Naive thymus-derived CD4-positive, alpha-beta T cell (primary cell): ENCODE data around the gene OGDH. TPM values are rescaled to one million over a fixed set of nuclear protein-coding genes. Genes with fewer than 3 reads are reported as not detected.

Experiments used
- ATAC-seq: fragments of 150-1000 bp; cut with Tn5 transposase; 2 replicates; pipeline ENCODE4 v1.10.0; 2021; ENCODE audit warnings: mild to moderate bottlenecking, moderate library complexity
- CTCF ChIA-PET: fragments of 350-600 bp; sonication (Branson Sonifier 250); formaldehyde crosslinking; loops from one replicate; lab custom pipeline; 2021; ENCODE audit warnings: antibody characterized with exemption; lab: Charles Lee
- POLR2A ChIA-PET: fragments of 350-600 bp; sonication (Branson Sonifier 250); formaldehyde crosslinking; loops from one replicate; lab custom pipeline; 2021; ENCODE audit warnings: antibody characterized with exemption, inconsistent platforms; lab: Charles Lee
- DNase-seq, 9 donors: peaks; one replicate each; pipeline versions ENCODE4 v3.0.0 to v3.0.0-alpha.2; 2020 to 2022; ENCODE audit warnings: mixed read lengths in 1 of 9
- H3K27ac ChIP-seq: one replicate; pipeline ENCODE4 v1.7.0; 2013; ENCODE audit warnings: mild to moderate bottlenecking, low read depth, low read length, moderate library complexity
- H3K27me3 ChIP-seq, 2 donors: one replicate each; pipeline ENCODE4 v1.7.0; 2013; ENCODE audit warnings: low read length in 2 of 2, mild to moderate bottlenecking in 2 of 2, moderate library complexity in 2 of 2; ENCODE audit not compliant: control insufficient read depth in 2 of 2, insufficient read depth in 2 of 2
- H3K36me3 ChIP-seq, 3 experiments: 1 replicate in 2 of 3; 2 replicates in 1 of 3; pipeline ENCODE4 v1.7.0; 2013; ENCODE audit warnings: low read length in 3 of 3, mild to moderate bottlenecking in 3 of 3, moderate library complexity in 1 of 3; ENCODE audit not compliant: insufficient read depth in 3 of 3, control insufficient read depth in 2 of 3
- H3K4me1 ChIP-seq, 2 donors: one replicate each; pipeline ENCODE4 v1.7.0; 2013; ENCODE audit warnings: low read length in 2 of 2, mild to moderate bottlenecking in 2 of 2, moderate library complexity in 1 of 2; ENCODE audit not compliant: control insufficient read depth in 2 of 2, insufficient read depth in 2 of 2
- H3K4me3 ChIP-seq: 2 replicates; pipeline ENCODE4 v1.7.0; 2013; ENCODE audit warnings: mild to moderate bottlenecking, low read length
- H3K9me3 ChIP-seq, 3 experiments: 1 replicate in 2 of 3; 2 replicates in 1 of 3; pipeline ENCODE4 v1.7.0; 2013; ENCODE audit warnings: low read length in 3 of 3; ENCODE audit not compliant: control insufficient read depth in 2 of 3
- H3K27ac Mint-ChIP-seq, 9 donors: one replicate each; pipeline ENCODE4 v1.8.0; 2020 to 2022; ENCODE audit warnings: mixed read lengths in 9 of 9, mild to moderate bottlenecking in 8 of 9, moderate library complexity in 5 of 9, inconsistent platforms in 2 of 9
- H3K27me3 Mint-ChIP-seq, 5 donors: one replicate each; pipeline ENCODE4 v1.8.0; 2021 to 2022; ENCODE audit warnings: mixed read lengths in 5 of 5, mild to moderate bottlenecking in 1 of 5
- H3K36me3 Mint-ChIP-seq, 5 donors: one replicate each; pipeline ENCODE4 v1.8.0; 2020 to 2022; ENCODE audit warnings: mixed read lengths in 5 of 5, mild to moderate bottlenecking in 3 of 5, inconsistent platforms in 1 of 5
- H3K4me1 Mint-ChIP-seq, 7 donors: one replicate each; pipeline ENCODE4 v1.8.0; 2020 to 2022; ENCODE audit warnings: mixed read lengths in 7 of 7, mild to moderate bottlenecking in 3 of 7, inconsistent platforms in 1 of 7
- H3K4me3 Mint-ChIP-seq, 10 donors: one replicate each; pipeline ENCODE4 v1.8.0; 2020 to 2022; ENCODE audit warnings: mild to moderate bottlenecking in 10 of 10, mixed read lengths in 10 of 10, moderate library complexity in 6 of 10, inconsistent platforms in 2 of 10
- H3K9me3 Mint-ChIP-seq, 11 donors: one replicate each; pipeline ENCODE4 v1.8.0; 2020 to 2022; ENCODE audit warnings: mixed read lengths in 11 of 11, mild to moderate bottlenecking in 4 of 11, inconsistent platforms in 1 of 11, moderate library complexity in 1 of 11
- intact Hi-C, 2 donors: fragments of 100-400 bp; cut with micrococcal nuclease; formaldehyde crosslinking; loops; one replicate each; pipeline ENCODE4 v1.15.1; 2023
- polyA plus RNA-seq, 2 donors: library from polyadenylated mRNA; unstranded; fragments of 300-500 nt; fragmentation: Illumina TruSeq; gene quantifications; one replicate each; pipeline ENCODE4 v1.2.3, GENCODE V29; 2021
- total RNA-seq, 6 experiments: library from RNA in 5 of 6; stranded (reverse) in 5 of 6; gene quantifications; 1 replicate in 5 of 6; 2 replicates in 1 of 6; pipeline ENCODE4 v1.2.3 and lab custom pipeline; 2021 to 2026

The OGDH gene
- total and polyA plus RNA-seq, 7 experiments from 2014 or later = 20.3 to 122 (median 64.2) TPM

DNA sequence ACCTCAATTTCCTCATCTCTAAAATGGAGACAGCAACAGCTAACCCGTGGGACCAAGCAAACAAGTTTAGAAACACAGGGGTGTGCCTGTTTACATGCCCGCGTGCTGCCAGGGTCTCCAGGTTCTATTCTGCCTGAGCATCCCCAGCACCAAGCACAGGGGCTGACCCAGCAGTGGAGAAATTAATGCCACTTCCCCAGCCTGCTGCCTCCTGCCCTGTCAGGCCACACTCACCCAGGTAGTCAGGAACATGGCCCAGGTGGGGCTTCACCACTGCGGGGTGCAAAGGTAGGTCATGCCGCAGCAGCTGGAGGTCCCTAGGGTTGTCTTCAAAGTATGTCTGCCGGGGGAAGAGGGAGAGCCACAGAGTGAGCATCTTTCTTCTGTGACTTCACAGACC, 38.5 kb upstream of the OGDH start:
- no peaks in the 10 kb centered on the region for H3K9me3 Mint-ChIP-seq
- ChIA-PET CTCF (interaction anchor here (0.6 to 5.1 kb wide), 2 partner anchors 144 to 327 kb away, joined by 3 to 27 read pairs; no protein-coding TSS in a partner anchor), POLR2A (interaction anchor here (1.1 to 3.3 kb wide), 3 partner anchors 9 to 14 kb away, joined by 3 to 18 read pairs (median 8); partner anchors contain the start of gene TMED4)
- DNase-seq = no peak
- intact Hi-C loops = no loop called here
- no peaks in the 10 kb centered on the region for H3K27me3 Mint-ChIP-seq
- no peak overlapping the region for H3K4me3 Mint-ChIP-seq
- H3K27ac Mint-ChIP-seq = peak overlapping the region in 1 of 9 donors; percentile 26
- Histone ChIP-seq H3K27me3 (no peaks in the 10 kb centered on the region), H3K9me3 (no peaks in the 10 kb centered on the region), H3K27ac (no peak overlapping the region), H3K4me1 (peaks cover 8 to 12% of the 10 kb centered on the region in 2 donors), H3K4me3 (no peak overlapping the region), H3K36me3 (peaks cover 21 to 91% (median 57%) of the 10 kb centered on the region in 3 experiments)
- H3K4me1 Mint-ChIP-seq = peaks cover 12 to 27% (median 25%) of the 10 kb centered on the region in 7 donors
- no peak for ATAC-seq
- H3K36me3 Mint-ChIP-seq = peaks cover 7 to 55% (median 26%) of the 10 kb centered on the region in 5 donors

GRCh38 chr7:44568771-44569560, 37.5 kb upstream of the OGDH start:
- Mint-ChIP-seq H3K36me3 (peaks cover 7 to 56% (median 26%) of the 10 kb centered on the region in 5 donors), H3K4me3 (no peak overlapping the region), H3K27ac (peak overlapping the region in 3 of 9 donors; percentile 19 to 79 (median 51)), H3K27me3 (no peaks in the 10 kb centered on the region), H3K9me3 (no peaks in the 10 kb centered on the region), H3K4me1 (peaks cover 15 to 38% (median 29%) of the 10 kb centered on the region in 7 donors)
- intact Hi-C loops = no loop called here
- Histone ChIP-seq H3K4me1 (peaks cover 11 to 17% of the 10 kb centered on the region in 2 donors), H3K36me3 (peaks cover 21 to 84% (median 58%) of the 10 kb centered on the region in 3 experiments), H3K27ac (no peak overlapping the region), H3K27me3 (no peaks in the 10 kb centered on the region), H3K9me3 (no peaks in the 10 kb centered on the region), H3K4me3 (no peak overlapping the region)
- ATAC-seq (no peak), DNase-seq (no peak)
- ChIA-PET POLR2A (interaction anchor here (1.1 to 3.3 kb wide), 4 partner anchors 8 to 79 kb away, joined by 3 to 18 read pairs (median 8); partner anchors contain the start of genes NUDCD3 and TMED4), CTCF (interaction anchor here (5.1 kb wide), 1 partner anchor 328 kb away, joined by 27 read pairs; no protein-coding TSS in a partner anchor)

DNA sequence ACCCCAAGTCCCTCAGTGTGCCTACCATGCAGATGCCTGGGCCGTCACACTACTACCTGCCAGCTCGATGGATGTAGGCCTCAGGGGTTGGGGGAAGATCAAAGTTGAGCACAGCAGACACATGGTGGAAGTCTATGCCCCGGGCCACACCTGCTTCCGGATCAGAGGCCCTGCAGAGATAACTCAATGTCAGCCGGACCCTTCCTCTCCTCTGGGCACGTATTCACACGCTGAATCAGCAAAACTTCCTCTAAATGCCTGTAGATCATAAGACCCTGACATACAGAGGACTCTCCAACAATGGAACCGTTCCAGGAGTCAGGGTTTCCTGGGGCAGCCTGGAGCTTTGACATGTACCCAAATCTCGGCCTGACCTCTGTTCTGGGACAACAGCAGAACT, 36.5 kb upstream of the OGDH start:
- no peaks in the 10 kb centered on the region for H3K9me3 Mint-ChIP-seq
- POLR2A ChIA-PET = interaction anchor here (2.5 to 3.3 kb wide), 2 partner anchors 12 to 80 kb away, joined by 8 to 18 read pairs; partner anchors contain the start of genes NUDCD3 and TMED4
- H3K36me3 ChIP-seq = peaks cover 21 to 74% (median 53%) of the 10 kb centered on the region in 3 experiments
- H3K4me3 Mint-ChIP-seq = no peak overlapping the region
- peaks cover 7 to 52% (median 22%) of the 10 kb centered on the region in 5 donors for H3K36me3 Mint-ChIP-seq
- H3K4me3 ChIP-seq = no peak overlapping the region
- peaks cover 21 to 47% (median 37%) of the 10 kb centered on the region in 7 donors for H3K4me1 Mint-ChIP-seq
- no peaks in the 10 kb centered on the region for H3K9me3 ChIP-seq
- peaks cover 17 to 23% of the 10 kb centered on the region in 2 donors for H3K4me1 ChIP-seq
- no peaks in the 10 kb centered on the region for H3K27me3 Mint-ChIP-seq
- H3K27ac ChIP-seq = no peak overlapping the region
- H3K27me3 ChIP-seq = no peaks in the 10 kb centered on the region
- DNase-seq (no peak), ATAC-seq (no peak)
- CTCF ChIA-PET = interaction anchor here (0.8 kb wide), 1 partner anchor 353 kb away, joined by 4 read pairs; no protein-coding TSS in a partner anchor
- intact Hi-C loops = loop anchor here in 1 of 2 donors (5.0 kb wide), 2 partner anchors 448 to 553 kb away; partner anchors contain the start of gene POLD2
- peak overlapping the region in 3 of 9 donors; percentile 13 to 67 (median 32) for H3K27ac Mint-ChIP-seq

DNA sequence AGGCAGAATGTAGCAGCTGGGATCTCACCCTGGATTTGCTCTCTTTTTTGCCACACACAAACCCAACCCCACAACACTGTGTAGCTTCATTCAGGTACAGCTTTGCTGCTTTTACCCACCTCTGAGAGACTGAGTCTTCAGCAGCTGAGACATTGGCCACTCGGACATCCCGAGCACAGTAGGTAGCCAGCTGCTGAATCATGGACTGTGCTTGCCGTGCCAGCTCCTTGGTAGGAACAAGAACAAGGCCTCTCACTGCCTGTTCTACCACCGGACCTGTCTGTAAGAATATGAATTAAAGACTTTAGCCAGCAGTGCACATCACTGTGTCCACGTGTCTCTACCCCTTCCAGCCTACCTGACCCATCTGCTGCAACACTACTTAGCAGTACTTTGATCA, 33.7 kb upstream of the OGDH start:
- intact Hi-C loops = loop anchor here (1.0 to 5.0 kb wide), 4 partner anchors 82 to 555 kb away; partner anchors contain the start of genes NUDCD3 (in 1 of the 2) and POLD2 (in 1 of the 2)
- peaks cover 21 to 53% (median 50%) of the 10 kb centered on the region in 3 experiments for H3K36me3 ChIP-seq
- ChIA-PET POLR2A (interaction anchor here (0.6 to 4.5 kb wide), 13 partner anchors 8 to 704 kb away, joined by 3 to 51 read pairs (median 5); partner anchors contain the start of genes H2AZ2, MRPS24, NUDCD3 and OGDH), CTCF (interaction anchor here (0.8 to 1.3 kb wide), 3 partner anchors 15 to 563 kb away, joined by 3 to 5 read pairs (median 3); no protein-coding TSS in a partner anchor)
- H3K4me3 ChIP-seq = peak overlapping the region; percentile 95
- H3K9me3 ChIP-seq = no peaks in the 10 kb centered on the region
- H3K36me3 Mint-ChIP-seq = peaks cover 7 to 46% (median 24%) of the 10 kb centered on the region in 5 donors
- H3K4me1 ChIP-seq = peaks cover 19 to 27% of the 10 kb centered on the region in 2 donors
- ATAC-seq (no peak), DNase-seq (no peak)
- H3K27ac Mint-ChIP-seq = peak overlapping the region; percentile 92 to 99 (median 98)
- no peaks in the 10 kb centered on the region for H3K27me3 ChIP-seq
- H3K27ac ChIP-seq = peak overlapping the region; percentile 95
- peaks cover 20 to 48% (median 33%) of the 10 kb centered on the region in 7 donors for H3K4me1 Mint-ChIP-seq
- H3K9me3 Mint-ChIP-seq = no peaks in the 10 kb centered on the region
- H3K27me3 Mint-ChIP-seq = no peaks in the 10 kb centered on the region
- H3K4me3 Mint-ChIP-seq = peak overlapping the region; percentile 91 to 98 (median 95)

- Histone ChIP-seq H3K27ac (peak within 1 kb of the TSS; percentile 95), H3K4me1 (peaks cover 19 to 27% of the 10 kb centered on the region in 2 donors), H3K36me3 (peaks cover 21 to 50% (median 41%) of the 10 kb centered on the region in 3 experiments), H3K27me3 (no peaks in the 10 kb centered on the region), H3K9me3 (no peaks in the 10 kb centered on the region), H3K4me3 (peak within 1 kb of the TSS; percentile 95)
- Mint-ChIP-seq H3K27me3 (no peaks in the 10 kb centered on the region), H3K4me3 (peak within 1 kb of the TSS; percentile 91 to 98 (median 95)), H3K27ac (peak within 1 kb of the TSS; percentile 92 to 99 (median 98)), H3K4me1 (peaks cover 20 to 48% (median 33%) of the 10 kb centered on the region in 7 donors), H3K36me3 (peaks cover 7 to 37% (median 22%) of the 10 kb centered on the region in 5 donors), H3K9me3 (no peaks in the 10 kb centered on the region)
- ChIA-PET POLR2A (interaction anchor here (0.6 to 4.5 kb wide), 24 partner anchors 9 to 705 kb away, joined by 3 to 51 read pairs (median 4); partner anchors contain the start of genes H2AZ2, MRPS24, NUDCD3 and OGDH), CTCF (interaction anchor here (0.8 to 2.7 kb wide), 3 partner anchors 8 to 347 kb away, joined by 3 to 14 read pairs (median 5); no protein-coding TSS in a partner anchor)
- intact Hi-C loops = loop anchor here (1.0 to 5.0 kb wide), 10 partner anchors 9 to 556 kb away; partner anchors contain the start of genes NUDCD3 (in 2 of the 2), TMED4 (in 2 of the 2), OGDH (in 1 of the 2) and POLD2 (in 1 of the 2)
- ATAC-seq (peak; percentile 97), DNase-seq (peak; percentile 72 to 90 (median 87))
Observed at GRCh38 chr7:44573464-44574286, 32.8 kb upstream of the OGDH start, which contains the start of gene DDX56. DDX56 (minus strand) TSS chr7:44573908; CDS start chr7:44573895, 13 bp downstream.
